Measurements from ENCODE around the gene C10orf143. TPM values are rescaled to one million over a fixed set of nuclear protein-coding genes. Genes with fewer than 3 reads are reported as not detected.
A peak's percentile ranks its signal among the peaks of the same experiment; 100 is the strongest.

Gene C10orf143
- total and polyA plus RNA-seq, 2 of the 4 experiments (the other 2 are of a cell fraction), result 0.36 to 0.60 TPM

DNA sequence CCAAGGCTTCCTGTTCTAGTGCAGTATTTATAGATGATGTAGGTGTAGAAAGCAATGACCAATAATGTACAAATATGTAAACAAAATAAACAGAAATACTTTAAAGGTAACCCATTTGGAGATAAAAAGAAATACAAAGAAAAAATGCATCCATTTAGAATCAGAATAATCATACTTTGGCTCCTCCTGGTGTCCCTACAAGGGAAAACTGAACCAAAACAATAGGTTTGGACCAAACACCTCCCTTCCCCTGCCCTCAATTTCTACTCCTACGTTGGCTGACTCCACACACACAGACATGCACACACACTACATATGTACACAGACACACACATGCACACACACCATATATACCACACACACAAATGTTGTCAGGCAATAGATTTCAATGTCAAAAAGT is 36.0 kb downstream of the C10orf143 start:
- ATAC-seq (ENCODE audit: low read depth) (no peak), DNase-seq (no peak)
- Histone ChIP-seq H3K18ac (ENCODE audit: low read depth, low read length) (no peak overlapping the region), H4K91ac (ENCODE audit: insufficient read depth, low read depth, low read length) (no peak overlapping the region), H2BK120ac (ENCODE audit: low read depth, low read length) (no peak overlapping the region), H3K4me2 (ENCODE audit: low read depth, low read length) (no peak overlapping the region), H3K27me3 (ENCODE audit: control insufficient read depth, insufficient read depth, low read length) (no peaks in the 10 kb centered on the region), H3K23ac (ENCODE audit: low read depth, low read length) (no peak overlapping the region), H3K4me1 (ENCODE audit: control insufficient read depth, insufficient read depth, low read length) (no peaks in the 10 kb centered on the region), H2BK15ac (ENCODE audit: low read depth, low read length) (no peak overlapping the region), H2AK9ac (replicated peaks; ENCODE audit: low read depth, low read length, poor library complexity) (no peak overlapping the region), H3K9me1 (ENCODE audit: insufficient read depth, low read length) (no peaks in the 10 kb centered on the region), H4K5ac (ENCODE audit: low read depth, low read length) (no peak overlapping the region), H3K4me3 (ENCODE audit: insufficient read depth, low read depth, low read length) (no peak overlapping the region), H3K56ac (ENCODE audit: extremely low read depth, insufficient read depth, low read length) (no peak overlapping the region), H3K79me1 (ENCODE audit: low read depth in 1 of 2, low read length in 2 of 2) (no peaks in the 10 kb centered on the region), H4K8ac (ENCODE audit: low read depth in 2 of 2, low read length in 2 of 2) (no peak overlapping the region), H3K14ac (replicated peaks; ENCODE audit: low read depth, low read length) (no peak overlapping the region), H3K27ac (ENCODE audit: insufficient read depth, low read length) (no peak overlapping the region), H2BK20ac (ENCODE audit: low read depth, low read length) (no peak overlapping the region), H3K4ac (ENCODE audit: low read depth, low read length) (no peak overlapping the region), H2BK5ac (ENCODE audit: low read depth, low read length, poor library complexity, severe bottlenecking) (no peak overlapping the region), H2AFZ (replicated peaks; ENCODE audit: low read length, poor library complexity) (no peak overlapping the region), H2AK5ac (ENCODE audit: low read depth, low read length) (no peak overlapping the region), H3K36me3 (ENCODE audit: control insufficient read depth, insufficient read depth, low read length) (no peaks in the 10 kb centered on the region), H3K9me3 (ENCODE audit: control insufficient read depth, insufficient read depth, low read length) (no peaks in the 10 kb centered on the region), H4K20me1 (ENCODE audit: insufficient read depth, low read length) (no peaks in the 10 kb centered on the region), H3K9ac (ENCODE audit: low read depth, low read length) (no peak overlapping the region)
- dilution Hi-C loops (cut with HindIII; ENCODE audit: low sequenced_read_pairs, unreplicated experiment), result no loop called here
- CTCF ChIA-PET, result no interaction called here
- no TSS peak for BruUV-seq (replicated peaks)
- TF ChIP-seq MAFK (IDR thresholded peaks at IDR 0.05; ENCODE audit: low read depth, low read length), result no peak
- TF ChIP-seq, protein P1, sequence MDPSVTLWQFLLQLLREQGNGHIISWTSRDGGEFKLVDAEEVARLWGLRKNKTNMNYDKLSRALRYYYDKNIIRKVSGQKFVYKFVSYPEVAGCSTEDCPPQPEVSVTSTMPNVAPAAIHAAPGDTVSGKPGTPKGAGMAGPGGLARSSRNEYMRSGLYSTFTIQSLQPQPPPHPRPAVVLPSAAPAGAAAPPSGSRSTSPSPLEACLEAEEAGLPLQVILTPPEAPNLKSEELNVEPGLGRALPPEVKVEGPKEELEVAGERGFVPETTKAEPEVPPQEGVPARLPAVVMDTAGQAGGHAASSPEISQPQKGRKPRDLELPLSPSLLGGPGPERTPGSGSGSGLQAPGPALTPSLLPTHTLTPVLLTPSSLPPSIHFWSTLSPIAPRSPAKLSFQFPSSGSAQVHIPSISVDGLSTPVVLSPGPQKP (IDR thresholded peaks at IDR 0.05; ENCODE audit: borderline replicate concordance, low read depth, low read length), result no peak
- no peak for TF ChIP-seq CEBPB (IDR thresholded peaks at IDR 0.05; ENCODE audit: low read depth, low read length)
- no peak for TF ChIP-seq POLR2A (IDR thresholded peaks at IDR 0.05; ENCODE audit: low read depth, low read length)
- no peak for TF ChIP-seq MAZ (IDR thresholded peaks at IDR 0.05; ENCODE audit: borderline replicate concordance, low read depth, low read length)
- TF ChIP-seq SMC3 (IDR thresholded peaks at IDR 0.05; ENCODE audit: low read depth, low read length), result peak; percentile 9; the same call in 1 of the 2 replicates
- TF ChIP-seq BHLHE40 (IDR thresholded peaks at IDR 0.05; ENCODE audit: low read depth, low read length), result no peak
- TF ChIP-seq NFE2L2 (IDR thresholded peaks at IDR 0.05; ENCODE audit: low read depth, low read length), result no peak
- TF ChIP-seq CHD1 (IDR thresholded peaks at IDR 0.05; ENCODE audit: low read depth, low read length), result no peak
- 0 out of 2 replicates have a peak, but pooled peaks have one; percentile 8 for TF ChIP-seq RAD21 (IDR thresholded peaks at IDR 0.05; ENCODE audit: low read length)
- TF ChIP-seq RFX5 (IDR thresholded peaks at IDR 0.05; ENCODE audit: low read depth, low read length), result no peak
- TF ChIP-seq MXI1 (IDR thresholded peaks at IDR 0.05; ENCODE audit: borderline replicate concordance, low read depth, low read length), result no peak
- no peak for TF ChIP-seq RCOR1 (IDR thresholded peaks at IDR 0.05; ENCODE audit: insufficient replicate concordance, low read length)
- in situ Hi-C loops (cut with MboI; ENCODE audit: low sequenced_read_pairs), result no loop called here
- no CpG with 5 or more reads among the region's 1 CpG for WGBS, 2 experiments (ENCODE audit: extremely low coverage in 2 of 2, insufficient read length in 1 of 2)
- POLR2A ChIA-PET (ENCODE audit: unreplicated experiment), result no interaction called here
- intact Hi-C loops (cut with micrococcal nuclease), result no loop called here
